ENCODE measurements around the gene OAT.

Gene OAT

GRCh38 chr10:124462348-124462695, 43.6 kb upstream of the OAT start:
- H3K4ac ChIP-seq (ENCODE audit: low read depth, low read length), result no peak overlapping the region
- no peak overlapping the region for H3K23ac ChIP-seq (ENCODE audit: low read length)
- no peak overlapping the region for H2BK15ac ChIP-seq (replicated peaks; ENCODE audit: low read depth)
- peak overlapping the region; percentile 64 for H3K4me3 ChIP-seq (ENCODE audit: low read length)
- H3K56ac ChIP-seq (ENCODE audit: low read length), result peak overlapping the region; percentile 87
- H3K27me3 ChIP-seq (ENCODE audit: insufficient read depth, low read length, poor library complexity), result no peaks in the 10 kb centered on the region
- no peaks in the 10 kb centered on the region for H3K36me3 ChIP-seq (ENCODE audit: control insufficient read depth, insufficient read depth, low read length)
- H4K5ac ChIP-seq (ENCODE audit: low read length), result no peak overlapping the region
- no peaks in the 10 kb centered on the region for H3K79me1 ChIP-seq (ENCODE audit: low read length)
- H3K9ac ChIP-seq (ENCODE audit: low read length), result peak overlapping the region; percentile 87
- WGBS (ENCODE audit: extremely low coverage, insufficient coverage, low lambda C conversion rate), result no CpG with 5 or more reads among the region's 8 CpGs
- H3K79me2 ChIP-seq (ENCODE audit: control insufficient read depth, insufficient read depth, low read length), result no peaks in the 10 kb centered on the region
- no peak overlapping the region for H2BK5ac ChIP-seq (ENCODE audit: low read length)
- peak overlapping the region; percentile 65 for H3K4me2 ChIP-seq (ENCODE audit: low read length)
- DNase-seq, result no peak
- H4K8ac ChIP-seq (ENCODE audit: low read depth, low read length), result no peak overlapping the region
- no peak overlapping the region for H3K18ac ChIP-seq (ENCODE audit: low read length)
- no peak overlapping the region for H3K27ac ChIP-seq (ENCODE audit: low read depth, low read length)
- no peak overlapping the region for H2AK5ac ChIP-seq (ENCODE audit: low read length)
- H3K4me1 ChIP-seq (ENCODE audit: control insufficient read depth, low read depth, low read length), result peaks cover 18% of the 10 kb centered on the region
- no peak overlapping the region for H2BK120ac ChIP-seq (ENCODE audit: low read depth, low read length)

DNA sequence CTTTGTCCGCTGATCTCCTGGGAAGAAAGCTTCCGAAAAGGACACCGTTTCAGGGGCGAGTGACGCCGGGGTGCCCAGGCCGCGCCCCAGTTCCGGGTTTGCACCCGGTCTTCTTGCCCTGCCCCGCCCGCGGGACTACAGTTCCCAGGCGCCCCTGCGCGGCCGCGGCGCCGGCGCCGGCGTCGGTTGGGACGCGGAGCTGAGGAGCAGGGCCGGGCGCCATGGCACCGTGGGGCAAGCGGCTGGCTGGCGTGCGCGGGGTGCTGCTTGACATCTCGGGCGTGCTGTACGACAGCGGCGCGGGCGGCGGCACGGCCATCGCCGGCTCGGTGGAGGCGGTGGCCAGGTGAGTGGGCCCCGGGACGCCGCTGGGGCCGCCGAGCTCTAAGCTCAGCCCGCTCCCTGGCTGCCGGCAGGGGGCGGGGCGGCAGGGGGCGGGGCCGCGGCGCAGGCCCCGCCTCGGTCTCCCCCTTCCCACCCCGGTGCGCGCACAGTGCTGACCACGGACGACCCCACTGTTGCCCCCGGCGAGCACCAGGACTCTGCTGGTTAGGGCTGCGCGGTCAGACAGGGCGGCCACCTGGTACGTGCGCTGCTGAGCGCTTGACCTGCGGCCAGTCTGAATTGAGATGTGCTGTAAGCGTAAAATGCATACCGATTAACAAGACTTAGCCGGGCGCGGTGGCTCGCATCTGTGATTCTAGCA, 43.1 kb upstream of the OAT start, which contains the start of gene LHPP:
Gene LHPP, plus strand, starts transcription at position 182 of the 706 bp plus-strand sequence. Its CDS starts 40 bp downstream, at position 222.
- H3K56ac ChIP-seq (ENCODE audit: low read length), result peak within 1 kb of the TSS; percentile 98
- H3K18ac ChIP-seq (ENCODE audit: low read length), result peak within 1 kb of the TSS; percentile 82
- peak within 1 kb of the TSS; percentile 87 for H3K9ac ChIP-seq (ENCODE audit: low read length)
- no peak within 1 kb of the TSS for H2BK5ac ChIP-seq (ENCODE audit: low read length)
- no peaks in the 10 kb centered on the region for H3K27me3 ChIP-seq (ENCODE audit: insufficient read depth, low read length, poor library complexity)
- no peak within 1 kb of the TSS for H2BK120ac ChIP-seq (ENCODE audit: low read depth, low read length)
- peak within 1 kb of the TSS; percentile 68 for H3K27ac ChIP-seq (ENCODE audit: low read depth, low read length)
- no peaks in the 10 kb centered on the region for H3K79me2 ChIP-seq (ENCODE audit: control insufficient read depth, insufficient read depth, low read length)
- no CpG with 5 or more reads among the region's 81 CpGs for WGBS (ENCODE audit: extremely low coverage, insufficient coverage, low lambda C conversion rate)
- no peak within 1 kb of the TSS for H4K5ac ChIP-seq (ENCODE audit: low read length)
- no peaks in the 10 kb centered on the region for H3K36me3 ChIP-seq (ENCODE audit: control insufficient read depth, insufficient read depth, low read length)
- no peak within 1 kb of the TSS for H2BK15ac ChIP-seq (replicated peaks; ENCODE audit: low read depth)
- peak within 1 kb of the TSS; percentile 79 for H3K4me2 ChIP-seq (ENCODE audit: low read length)
- no peak within 1 kb of the TSS for H3K4ac ChIP-seq (ENCODE audit: low read depth, low read length)
- no peak within 1 kb of the TSS for H2AK5ac ChIP-seq (ENCODE audit: low read length)
- H3K4me1 ChIP-seq (ENCODE audit: control insufficient read depth, low read depth, low read length), result peaks cover 19% of the 10 kb centered on the region
- no peak within 1 kb of the TSS for H4K8ac ChIP-seq (ENCODE audit: low read depth, low read length)
- H3K4me3 ChIP-seq (ENCODE audit: low read length), result peak within 1 kb of the TSS; percentile 73
- no peaks in the 10 kb centered on the region for H3K79me1 ChIP-seq (ENCODE audit: low read length)
- H3K23ac ChIP-seq (ENCODE audit: low read length), result no peak within 1 kb of the TSS
- DNase-seq, result peak; percentile 83

DNA sequence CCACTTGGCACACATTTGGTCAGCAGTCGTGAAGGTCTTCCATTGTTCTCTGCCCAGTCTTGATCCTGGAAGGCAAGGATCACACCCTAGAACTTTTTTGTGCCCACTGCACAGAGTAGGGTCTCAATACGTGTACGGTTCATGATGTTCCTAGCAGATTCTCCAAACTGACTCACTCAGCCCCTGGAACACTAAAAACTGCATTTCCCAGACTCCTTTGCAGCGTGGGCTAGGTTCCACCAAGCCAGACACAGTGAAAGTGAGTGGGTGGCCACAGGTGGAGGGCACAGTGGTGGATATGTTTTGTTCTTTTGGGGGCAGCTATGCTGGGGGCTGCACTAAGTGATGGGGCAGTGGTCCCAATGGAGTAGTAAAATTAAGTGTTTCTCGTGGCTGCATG, 41.4 kb upstream of the OAT start:
- no peak overlapping the region for H2BK15ac ChIP-seq (replicated peaks; ENCODE audit: low read depth)
- H3K56ac ChIP-seq (ENCODE audit: low read length), result peak overlapping the region; percentile 50
- DNase-seq, result no peak
- peaks cover 25% of the 10 kb centered on the region for H3K4me1 ChIP-seq (ENCODE audit: control insufficient read depth, low read depth, low read length)
- H2AK5ac ChIP-seq (ENCODE audit: low read length), result no peak overlapping the region
- no peaks in the 10 kb centered on the region for H3K27me3 ChIP-seq (ENCODE audit: insufficient read depth, low read length, poor library complexity)
- no peak overlapping the region for H4K8ac ChIP-seq (ENCODE audit: low read depth, low read length)
- no peaks in the 10 kb centered on the region for H3K79me2 ChIP-seq (ENCODE audit: control insufficient read depth, insufficient read depth, low read length)
- peak overlapping the region; percentile 4 for H3K4ac ChIP-seq (ENCODE audit: low read depth, low read length)
- WGBS (ENCODE audit: extremely low coverage, insufficient coverage, low lambda C conversion rate), result no CpG with 5 or more reads among the region's 5 CpGs
- H3K27ac ChIP-seq (ENCODE audit: low read depth, low read length), result no peak overlapping the region
- no peak overlapping the region for H3K4me2 ChIP-seq (ENCODE audit: low read length)
- H2BK120ac ChIP-seq (ENCODE audit: low read depth, low read length), result no peak overlapping the region
- H3K23ac ChIP-seq (ENCODE audit: low read length), result no peak overlapping the region
- H3K9ac ChIP-seq (ENCODE audit: low read length), result no peak overlapping the region
- H3K18ac ChIP-seq (ENCODE audit: low read length), result no peak overlapping the region
- H2BK5ac ChIP-seq (ENCODE audit: low read length), result peak overlapping the region; percentile 8
- no peaks in the 10 kb centered on the region for H3K79me1 ChIP-seq (ENCODE audit: low read length)
- no peak overlapping the region for H4K5ac ChIP-seq (ENCODE audit: low read length)
- no peaks in the 10 kb centered on the region for H3K36me3 ChIP-seq (ENCODE audit: control insufficient read depth, insufficient read depth, low read length)
- no peak overlapping the region for H3K4me3 ChIP-seq (ENCODE audit: low read length)

DNA sequence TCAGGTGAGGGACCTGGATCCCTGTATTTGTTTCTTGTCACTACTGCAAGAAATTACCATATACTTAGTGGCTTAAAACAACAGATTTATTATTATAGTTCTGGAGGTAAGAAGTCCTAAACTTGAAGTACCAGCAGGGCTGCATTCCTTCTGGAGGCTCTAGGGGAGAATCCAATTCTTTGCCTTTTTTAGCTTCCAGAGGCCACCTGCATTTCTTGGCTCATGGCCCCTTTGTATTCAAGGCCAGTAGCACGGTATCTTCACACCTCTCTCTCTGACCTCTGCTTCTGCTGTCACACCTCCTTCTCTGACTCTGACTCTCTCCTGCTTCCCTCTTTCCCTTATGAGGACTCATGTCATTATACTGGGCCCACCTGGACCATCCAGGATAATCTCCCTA, 40.7 kb upstream of the OAT start:
- Histone ChIP-seq H4K5ac (ENCODE audit: low read length) (no peak overlapping the region), H3K27ac (ENCODE audit: low read depth, low read length) (no peak overlapping the region), H3K4me2 (ENCODE audit: low read length) (no peak overlapping the region), H3K4ac (ENCODE audit: low read depth, low read length) (no peak overlapping the region), H2BK15ac (replicated peaks; ENCODE audit: low read depth) (no peak overlapping the region), H3K56ac (ENCODE audit: low read length) (no peak overlapping the region), H3K79me2 (ENCODE audit: control insufficient read depth, insufficient read depth, low read length) (no peaks in the 10 kb centered on the region), H2AK5ac (ENCODE audit: low read length) (no peak overlapping the region), H3K36me3 (ENCODE audit: control insufficient read depth, insufficient read depth, low read length) (no peaks in the 10 kb centered on the region), H3K79me1 (ENCODE audit: low read length) (no peaks in the 10 kb centered on the region), H3K27me3 (ENCODE audit: insufficient read depth, low read length, poor library complexity) (no peaks in the 10 kb centered on the region), H2BK5ac (ENCODE audit: low read length) (no peak overlapping the region), H3K23ac (ENCODE audit: low read length) (no peak overlapping the region), H4K8ac (ENCODE audit: low read depth, low read length) (no peak overlapping the region), H3K9ac (ENCODE audit: low read length) (no peak overlapping the region), H2BK120ac (ENCODE audit: low read depth, low read length) (no peak overlapping the region), H3K18ac (ENCODE audit: low read length) (no peak overlapping the region), H3K4me1 (ENCODE audit: control insufficient read depth, low read depth, low read length) (peaks cover 27% of the 10 kb centered on the region), H3K4me3 (ENCODE audit: low read length) (no peak overlapping the region)
- no CpG with 5 or more reads among the region's 1 CpG for WGBS (ENCODE audit: extremely low coverage, insufficient coverage, low lambda C conversion rate)
- peak; percentile 92 for DNase-seq

- no CpG with 5 or more reads among the region's 2 CpGs for WGBS (ENCODE audit: extremely low coverage, insufficient coverage, low lambda C conversion rate)
- Histone ChIP-seq H2BK5ac (ENCODE audit: low read length) (peak overlapping the region; percentile 51), H3K27ac (ENCODE audit: low read depth, low read length) (no peak overlapping the region), H3K9ac (ENCODE audit: low read length) (no peak overlapping the region), H3K18ac (ENCODE audit: low read length) (no peak overlapping the region), H3K56ac (ENCODE audit: low read length) (peak overlapping the region; percentile 71), H3K79me2 (ENCODE audit: control insufficient read depth, insufficient read depth, low read length) (no peaks in the 10 kb centered on the region), H4K8ac (ENCODE audit: low read depth, low read length) (no peak overlapping the region), H2AK5ac (ENCODE audit: low read length) (peak overlapping the region; percentile 83), H3K36me3 (ENCODE audit: control insufficient read depth, insufficient read depth, low read length) (no peaks in the 10 kb centered on the region), H3K79me1 (ENCODE audit: low read length) (no peaks in the 10 kb centered on the region), H3K4me3 (ENCODE audit: low read length) (no peak overlapping the region), H3K4ac (ENCODE audit: low read depth, low read length) (no peak overlapping the region), H3K27me3 (ENCODE audit: insufficient read depth, low read length, poor library complexity) (no peaks in the 10 kb centered on the region), H3K23ac (ENCODE audit: low read length) (no peak overlapping the region), H3K4me2 (ENCODE audit: low read length) (no peak overlapping the region), H3K4me1 (ENCODE audit: control insufficient read depth, low read depth, low read length) (peaks cover 29% of the 10 kb centered on the region), H2BK15ac (replicated peaks; ENCODE audit: low read depth) (no peak overlapping the region), H4K5ac (ENCODE audit: low read length) (no peak overlapping the region), H2BK120ac (ENCODE audit: low read depth, low read length) (no peak overlapping the region)
- DNase-seq, result peak; percentile 73
These were observed 40.2 kb upstream of the OAT start for GRCh38 chr10:124458889-124459288.

DNA sequence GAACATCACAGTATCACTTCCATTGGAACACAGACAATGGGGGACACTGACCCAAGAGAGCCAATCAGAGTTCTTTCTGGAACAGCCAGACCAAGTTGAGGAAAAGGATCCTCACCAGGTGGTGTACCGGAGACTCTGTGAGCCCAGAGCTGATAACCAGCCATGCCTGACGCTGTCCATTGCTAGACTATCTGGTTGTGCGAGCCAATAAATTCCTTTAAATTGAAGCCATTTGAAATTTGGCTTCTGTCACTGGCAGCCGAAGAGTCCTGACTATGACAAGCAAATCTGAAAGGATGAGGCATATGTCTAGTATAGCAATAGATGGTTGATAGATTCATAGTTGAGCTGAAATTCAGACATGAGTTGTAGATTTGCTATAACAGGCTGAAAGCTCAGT, 39.8 kb upstream of the OAT start:
- H3K27me3 ChIP-seq (ENCODE audit: insufficient read depth, low read length, poor library complexity), result no peaks in the 10 kb centered on the region
- H3K56ac ChIP-seq (ENCODE audit: low read length), result peak overlapping the region; percentile 71
- no CpG with 5 or more reads among the region's 4 CpGs for WGBS (ENCODE audit: extremely low coverage, insufficient coverage, low lambda C conversion rate)

More for the DNA sequence above, 39.8 kb upstream of the OAT start:
- Histone ChIP-seq H2BK5ac (ENCODE audit: low read length) (peak overlapping the region; percentile 51), H3K27ac (ENCODE audit: low read depth, low read length) (no peak overlapping the region), H3K9ac (ENCODE audit: low read length) (no peak overlapping the region), H3K18ac (ENCODE audit: low read length) (no peak overlapping the region), H3K23ac (ENCODE audit: low read length) (no peak overlapping the region), H3K79me2 (ENCODE audit: control insufficient read depth, insufficient read depth, low read length) (no peaks in the 10 kb centered on the region), H2BK15ac (replicated peaks; ENCODE audit: low read depth) (no peak overlapping the region), H3K36me3 (ENCODE audit: control insufficient read depth, insufficient read depth, low read length) (no peaks in the 10 kb centered on the region), H2BK120ac (ENCODE audit: low read depth, low read length) (no peak overlapping the region), H3K4me2 (ENCODE audit: low read length) (no peak overlapping the region), H3K4me1 (ENCODE audit: control insufficient read depth, low read depth, low read length) (peaks cover 31% of the 10 kb centered on the region), H3K4ac (ENCODE audit: low read depth, low read length) (no peak overlapping the region), H2AK5ac (ENCODE audit: low read length) (peak overlapping the region; percentile 83), H3K79me1 (ENCODE audit: low read length) (no peaks in the 10 kb centered on the region), H3K4me3 (ENCODE audit: low read length) (no peak overlapping the region), H4K5ac (ENCODE audit: low read length) (no peak overlapping the region), H4K8ac (ENCODE audit: low read depth, low read length) (no peak overlapping the region)
- no peak for DNase-seq
